Heart right ventricle (tissue), 16 donors: ENCODE data around the gene CEMP1. TPM values are rescaled to one million over a fixed set of nuclear protein-coding genes. Genes with fewer than 3 reads are reported as not detected.
"Not testable (repeated sequence)": the region's sequence is repeated elsewhere in the genome, so short reads cannot be mapped to it uniquely, and the experiment has no call there.

Experiments
- ATAC-seq, 8 donors: fragments of 200-7000 bp; cut with Tn5 transposase; one replicate each; pipeline ENCODE4 v1.9.1; 2020; ENCODE audit warnings: mild to moderate bottlenecking in 8 of 8, moderate library complexity in 8 of 8, moderate number of reproducible peaks in 1 of 8
- DNase-seq, 2 donors: peaks; one replicate each; pipeline ENCODE4 v3.0.0-alpha.2; 2020
- H3K27ac ChIP-seq, 10 donors: fragments of 200-600 bp; sonication (generic) in 2 of 10; one replicate each; pipeline versions ENCODE4 v1.5.0 to v1.8.0; 2020 to 2022; ENCODE audit warnings: mild to moderate bottlenecking in 3 of 10
- H3K27me3 ChIP-seq, 7 donors: fragments of 200-600 bp; one replicate each; pipeline ENCODE4 v1.8.0; 2021 to 2022; ENCODE audit warnings: mild to moderate bottlenecking in 2 of 7
- H3K36me3 ChIP-seq, 9 donors: fragments of 200-600 bp; sonication (generic) in 1 of 9; one replicate each; pipeline versions ENCODE4 v1.5.0 to v1.8.0; 2020 to 2022; ENCODE audit warnings: mild to moderate bottlenecking in 2 of 9
- H3K4me1 ChIP-seq, 9 donors: fragments of 200-600 bp; sonication (generic) in 1 of 9; one replicate each; pipeline versions ENCODE4 v1.5.0 to v1.8.0; 2020 to 2022; ENCODE audit warnings: mild to moderate bottlenecking in 4 of 9
- H3K4me3 ChIP-seq, 10 donors: fragments of 200-600 bp; sonication (generic) in 2 of 10; one replicate each; pipeline versions ENCODE4 v1.5.0 to v1.8.0; 2020 to 2022; ENCODE audit warnings: mild to moderate bottlenecking in 7 of 10, moderate library complexity in 2 of 10
- H3K9me3 ChIP-seq, 11 donors: fragments of 200-600 bp in 10 of 11; sonication (generic) in 2 of 11; one replicate each; pipeline versions ENCODE4 v1.5.0 to v1.8.0; 2013 to 2022; ENCODE audit warnings: mild to moderate bottlenecking in 2 of 11, control low read depth in 1 of 11, moderate library complexity in 1 of 11
- WGBS, 2 donors: extraction: QIAGEN DNeasy Blood & Tissue Kit; methylation state at CpG; one replicate each; pipeline ENCODE4 v1.1.7; 2013; ENCODE audit warnings: inconsistent platforms in 1 of 2; 5-methylcytosine and 5-hydroxymethylcytosine counted together
- intact Hi-C, 10 donors: fragments of 100-400 bp; cut with DNase I; formaldehyde crosslinking; loops; one replicate each; pipeline versions ENCODE4 v1.11.1 to v1.14.2; 2022
- polyA plus RNA-seq, 2 donors: library from polyadenylated mRNA; stranded (reverse); fragments of 200-250 nt; gene quantifications; one replicate each; pipeline ENCODE4 v1.2.3, GENCODE V29; 2013
- total RNA-seq, 10 donors: library from RNA; stranded (reverse); fragmentation: NEBNext Ultra II Directional in 3 of 10; extraction: Animal tissue kit (Norgen Biotek cat#: 25700) in 3 of 10; gene quantifications; one replicate each; pipeline versions ENCODE4 v1.2.1 to v1.2.4, GENCODE V29; 2021 to 2023
- TF ChIP-seq, protein P1 (sequence below), 9 donors: fragments of 200-600 bp; sonication (generic) in 2 of 9; IDR thresholded peaks; one replicate each; pipeline versions ENCODE4 v1.5.0 to v1.8.0; 2021 to 2022; ENCODE audit warnings: antibody characterized with exemption in 9 of 9, mild to moderate bottlenecking in 5 of 9, moderate library complexity in 1 of 9
- donor health status: Arrhythmogenic right ventricular cardiomyopathy.
- donor health status: ischemic (EF 13 %, LVEDD 7.1; RV severe dilation, severe dysfunction).
- donor health status: healthy with polysubstance abuse.
- donor health status: DM: no; HTN: yes; CAD: no.
- donor health status: DM: no; HTN: no; CAD: no.
- donor health status: ischemic (EF 25% LVEDD 6.9; RV normal size, moderate dysfunction).
- donor health status: ischemic (EF 25% LVEDD 5.7; RV mildly dilated, moderate dysfunction).
- donor health status: healthy.
- donor health status: DM: yes; HTN: yes; CAD: no.
- donor health status: Ischemic cardiomyopathy.
- donor health status: ischemic (EF 35%, LVEDD 5.7; RV mildly dilated, moderate dysfunction).
- donor health status: nonischemic (EF 11% LVEDD 7.7; RV severe dilation, severe dysfunction).
- donor health status: DM: yes; HTN: yes; CAD: no.
- donor health status: PGD.
- donor health status: ischemic (EF 29% LVEDD 5.4; RV normal size, mild dysfunction).
- donor health status: nonischemic (EF 23%, LVEDD 6.1; RV moderate dilation, normal function).

Gene CEMP1
- total and polyA plus RNA-seq, 12 donors = 0.20 to 0.44 TPM; not detected in 10

DNA sequence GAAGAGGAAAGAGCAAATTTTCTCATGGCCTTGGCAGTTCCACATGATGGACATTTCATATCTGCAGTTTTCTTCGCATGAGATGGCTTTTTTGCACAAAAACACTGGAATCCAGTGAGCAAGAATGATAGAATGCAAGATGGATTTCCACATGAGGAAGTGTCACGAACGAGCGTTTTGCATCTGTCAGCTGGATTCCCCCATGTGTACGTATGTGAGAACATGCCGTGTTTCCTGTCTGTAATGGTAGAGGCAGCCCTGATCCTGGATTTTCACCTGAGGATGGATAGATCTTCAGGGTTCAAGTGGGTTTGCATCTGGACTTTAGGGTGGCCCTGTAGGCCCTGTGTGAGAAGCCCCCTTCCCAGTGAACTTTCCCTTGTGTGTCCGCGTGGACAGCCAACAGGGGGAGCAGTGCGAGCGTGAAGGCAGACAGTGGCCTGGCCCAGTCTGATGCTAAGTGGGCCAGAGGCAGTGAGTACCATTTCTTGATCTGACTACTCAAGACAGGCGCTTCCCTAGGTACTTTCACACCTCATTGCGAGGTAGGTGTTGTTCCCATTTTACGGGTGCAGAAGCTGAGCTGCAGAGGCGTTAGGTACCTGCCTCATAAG is 8.7 kb upstream of the CEMP1 start:
- DNase-seq, H3K27me3 ChIP-seq, H3K9me3 ChIP-seq, intact Hi-C loops, H3K36me3 ChIP-seq, ATAC-seq: not testable (repeated sequence)
- Histone ChIP-seq H3K4me3 (peak overlapping the region in 3 of 10 donors; percentile 52 to 73 (median 58)), H3K27ac (peak overlapping the region in 1 of 10 donors; percentile 20), H3K4me1 (peaks cover 0 to 54% (median 35%) of the 10 kb centered on the region in 9 donors)
- 52 to 60% methylated on average over 14 of the region's 14 CpGs for WGBS, 2 donors
- TF ChIP-seq, protein P1, sequence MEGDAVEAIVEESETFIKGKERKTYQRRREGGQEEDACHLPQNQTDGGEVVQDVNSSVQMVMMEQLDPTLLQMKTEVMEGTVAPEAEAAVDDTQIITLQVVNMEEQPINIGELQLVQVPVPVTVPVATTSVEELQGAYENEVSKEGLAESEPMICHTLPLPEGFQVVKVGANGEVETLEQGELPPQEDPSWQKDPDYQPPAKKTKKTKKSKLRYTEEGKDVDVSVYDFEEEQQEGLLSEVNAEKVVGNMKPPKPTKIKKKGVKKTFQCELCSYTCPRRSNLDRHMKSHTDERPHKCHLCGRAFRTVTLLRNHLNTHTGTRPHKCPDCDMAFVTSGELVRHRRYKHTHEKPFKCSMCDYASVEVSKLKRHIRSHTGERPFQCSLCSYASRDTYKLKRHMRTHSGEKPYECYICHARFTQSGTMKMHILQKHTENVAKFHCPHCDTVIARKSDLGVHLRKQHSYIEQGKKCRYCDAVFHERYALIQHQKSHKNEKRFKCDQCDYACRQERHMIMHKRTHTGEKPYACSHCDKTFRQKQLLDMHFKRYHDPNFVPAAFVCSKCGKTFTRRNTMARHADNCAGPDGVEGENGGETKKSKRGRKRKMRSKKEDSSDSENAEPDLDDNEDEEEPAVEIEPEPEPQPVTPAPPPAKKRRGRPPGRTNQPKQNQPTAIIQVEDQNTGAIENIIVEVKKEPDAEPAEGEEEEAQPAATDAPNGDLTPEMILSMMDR (IDR thresholded peaks at IDR 0.05) = peak in 7 of 9 donors; percentile 41 to 58 (median 50)

DNA sequence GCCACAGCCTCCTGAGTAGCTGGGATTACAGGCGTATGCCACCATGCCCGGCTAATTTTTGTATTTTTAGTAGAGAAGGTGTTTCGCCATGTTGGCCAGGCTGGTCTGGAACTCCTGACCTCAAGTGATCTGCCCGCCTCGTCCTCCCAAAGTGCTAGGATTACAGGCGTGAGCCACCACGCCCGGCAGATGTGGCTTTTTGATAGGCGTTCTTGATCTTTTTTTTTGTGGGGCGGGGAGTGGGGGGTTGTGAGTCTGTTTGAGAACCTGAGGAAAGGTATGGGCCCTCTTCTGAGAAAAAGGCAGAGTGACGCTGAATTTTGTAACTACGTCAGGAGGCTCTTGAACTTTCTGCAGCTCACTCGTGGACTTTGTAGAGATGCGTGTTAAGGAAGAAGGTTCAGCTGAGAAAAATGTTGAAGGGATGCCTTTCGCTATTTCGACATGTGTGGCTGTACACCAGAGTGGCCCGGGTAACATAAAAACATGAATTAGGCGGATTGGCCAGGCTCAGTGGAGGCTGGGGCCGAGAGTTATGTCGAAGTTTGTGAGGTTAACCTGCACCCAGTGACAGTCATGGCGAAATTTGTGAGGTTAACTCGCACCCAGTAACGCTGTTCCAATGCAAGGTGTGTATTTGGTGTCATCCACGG is 8.1 kb upstream of the CEMP1 start:
- H3K27me3 ChIP-seq, H3K36me3 ChIP-seq, H3K9me3 ChIP-seq, ATAC-seq, DNase-seq, intact Hi-C loops: not testable (repeated sequence)
- 85 to 86% methylated on average over 24 of the region's 24 CpGs for WGBS, 2 donors
- Histone ChIP-seq H3K4me3 (peak overlapping the region in 7 of 10 donors; percentile 38 to 75 (median 61)), H3K4me1 (peaks cover 0 to 57% (median 35%) of the 10 kb centered on the region in 9 donors), H3K27ac (peak overlapping the region in 2 of 10 donors; percentile 20 to 43)

DNA sequence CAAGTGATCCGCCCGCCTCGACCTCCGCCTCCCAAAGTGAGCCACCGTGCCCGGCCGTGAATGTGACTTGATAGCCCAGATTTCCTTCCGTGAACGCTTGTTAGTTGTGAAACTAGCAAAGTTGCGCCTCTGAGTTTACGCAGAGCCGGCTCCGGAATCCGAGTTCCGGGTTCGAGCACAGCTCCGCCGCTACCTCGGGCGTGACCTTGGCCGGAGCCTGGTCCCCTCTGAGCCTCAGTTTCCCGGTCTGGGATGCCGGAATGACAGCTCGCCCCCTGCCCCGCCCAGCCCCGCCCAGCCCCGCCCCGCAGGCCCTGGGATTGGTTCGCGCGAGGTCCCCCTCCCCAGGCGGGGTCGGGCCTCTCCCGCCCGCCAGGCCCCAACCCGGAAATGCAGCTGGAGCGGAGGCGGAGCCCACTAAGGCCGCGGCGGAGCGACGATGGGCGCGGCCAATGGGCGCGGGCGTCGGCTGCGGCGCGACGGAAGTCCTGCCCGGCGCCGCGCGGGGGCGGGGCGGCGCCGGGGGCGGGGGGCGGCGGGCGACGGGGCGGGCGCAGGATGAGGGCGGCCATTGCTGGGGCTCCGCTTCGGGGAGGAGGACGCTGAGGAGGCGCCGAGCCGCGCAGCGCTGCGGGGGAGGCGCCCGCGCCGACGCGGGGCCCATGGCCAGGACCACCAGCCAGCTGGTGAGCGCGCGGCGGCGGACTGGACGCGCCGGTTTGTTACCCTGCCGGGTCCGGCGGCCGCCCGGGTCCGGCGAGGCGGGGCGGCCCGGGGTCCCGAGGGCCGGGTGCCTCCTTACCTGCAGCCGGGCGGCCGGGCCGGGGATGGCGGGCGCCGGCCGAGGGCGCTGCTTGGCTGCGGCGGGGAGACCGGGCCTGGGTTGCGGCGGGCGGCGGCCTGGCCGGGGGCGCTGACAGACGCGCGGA is 6.5 kb upstream of the CEMP1 start, which contains the start of gene PDPK1:
TSS of gene PDPK1 (plus strand) at position 571 of the 929 bp plus-strand sequence. CDS start at position 663, 92 bp downstream.
- intact Hi-C loops = no loop called here
- peak within 1 kb of the TSS; percentile 60 to 94 (median 86) for H3K27ac ChIP-seq
- ATAC-seq (peak; percentile 91 to 97 (median 96)), DNase-seq (peak; percentile 93 to 95)
- peaks cover 0 to 8% (median 0%) of the 10 kb centered on the region in 9 donors for H3K36me3 ChIP-seq
- peaks cover 0 to 57% (median 42%) of the 10 kb centered on the region in 9 donors for H3K4me1 ChIP-seq
- TF ChIP-seq, protein P1 (IDR thresholded peaks at IDR 0.05) = no peak
- H3K27me3 ChIP-seq = no peaks in the 10 kb centered on the region
- H3K9me3 ChIP-seq = no peaks in the 10 kb centered on the region
- H3K4me3 ChIP-seq = peak within 1 kb of the TSS; percentile 32 to 81 (median 69)
- 0% methylated on average over 79 to 121 of the region's 126 CpGs for WGBS, 2 donors

- 69 to 76% methylated on average over 9 of the region's 9 CpGs for WGBS, 2 donors
- no peaks in the 10 kb centered on the region for H3K9me3 ChIP-seq
- peak overlapping the region in 3 of 10 donors; percentile 9 to 94 (median 90) for H3K27ac ChIP-seq
- DNase-seq = no peak
- intact Hi-C loops = no loop called here
- TF ChIP-seq, protein P1 (IDR thresholded peaks at IDR 0.05) = no peak
- peaks cover 0 to 61% (median 43%) of the 10 kb centered on the region in 9 donors for H3K4me1 ChIP-seq
- no peak overlapping the region for H3K4me3 ChIP-seq
- ATAC-seq = no peak
- no peaks in the 10 kb centered on the region for H3K27me3 ChIP-seq
- peaks cover 0 to 5% (median 0%) of the 10 kb centered on the region in 9 donors for H3K36me3 ChIP-seq
These were observed 4.4 kb upstream of the CEMP1 start for GRCh38 chr16:2535625-2536013.

DNA sequence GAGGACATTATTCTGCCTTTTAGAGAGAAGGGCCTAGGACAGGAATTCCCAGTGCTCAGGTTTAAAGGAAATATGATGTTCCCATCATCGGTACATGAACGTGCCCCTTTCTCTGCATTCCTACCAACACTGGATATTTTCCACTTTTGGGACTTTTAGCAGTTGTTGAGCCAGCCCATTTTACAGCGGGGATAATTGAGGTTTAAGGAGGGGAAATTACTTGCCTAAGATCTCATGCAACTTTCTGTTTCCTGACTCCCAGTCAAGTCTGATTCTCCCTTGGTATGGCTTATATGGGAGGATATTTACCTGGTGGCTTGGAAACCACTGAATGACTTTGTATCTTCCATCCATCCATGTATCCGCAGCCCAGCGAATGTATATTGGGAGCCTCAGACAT is 3.1 kb upstream of the CEMP1 start:
- H3K9me3 ChIP-seq, H3K4me3 ChIP-seq, intact Hi-C loops, DNase-seq, H3K27me3 ChIP-seq, ATAC-seq: not testable (repeated sequence)
- Histone ChIP-seq H3K4me1 (peaks cover 0 to 48% (median 31%) of the 10 kb centered on the region in 9 donors), H3K27ac (peak overlapping the region in 1 of 10 donors; percentile 94), H3K36me3 (peaks cover 0 to 12% (median under 1%) of the 10 kb centered on the region in 9 donors)
- 90 to 91% methylated on average over 5 of the region's 5 CpGs for WGBS, 2 donors
